Fibroblast of skin of abdomen (primary cell): Measurements from ENCODE around the gene C2CD4D.
"Not testable (repeated sequence)": the region's sequence is repeated elsewhere in the genome, so short reads cannot be mapped to it uniquely, and the experiment has no call there.

ENCODE experiments used
- DNase-seq: peaks from one replicate; pipeline ENCODE4 v3.0.0-alpha.2; 2013

Gene C2CD4D

DNA sequence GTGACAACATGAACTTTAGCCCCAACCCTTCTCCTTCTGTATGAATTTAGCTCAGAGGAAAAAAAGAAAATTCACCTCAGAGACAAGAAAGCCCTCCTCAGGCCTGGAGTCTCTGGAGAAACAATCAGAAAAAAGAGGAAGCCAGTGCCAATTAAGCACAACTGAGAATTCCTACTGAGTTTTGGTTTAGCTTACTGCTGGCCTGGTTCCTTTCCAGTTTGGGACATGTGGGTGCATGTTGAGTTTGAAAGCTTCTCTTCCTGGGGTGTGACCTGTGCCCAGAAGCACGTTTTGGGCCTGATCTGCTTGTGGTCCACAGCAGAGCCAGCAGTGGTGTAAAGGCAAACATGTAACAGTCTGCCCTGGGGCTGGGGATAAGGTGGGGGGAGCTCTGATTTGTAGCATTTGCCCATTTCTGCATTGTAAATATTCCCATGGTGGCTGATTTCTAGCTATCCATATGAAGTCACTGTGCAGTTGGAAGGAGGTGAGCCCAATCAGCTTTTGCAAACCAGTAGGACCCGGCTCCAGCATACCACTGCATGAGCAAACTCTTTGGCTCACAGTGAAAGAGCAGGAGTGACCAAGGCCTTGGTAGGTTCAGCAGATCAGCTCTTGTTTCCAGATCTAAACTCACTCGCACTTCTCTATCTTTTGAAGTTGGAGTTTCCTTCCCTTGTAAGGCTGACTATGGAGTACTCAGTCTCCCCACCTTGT is 18.6 kb upstream of the C2CD4D start:
- no peak for DNase-seq

GRCh38 chr1:151855933-151856332 is 16.3 kb upstream of the C2CD4D start:
- no peak for DNase-seq

GRCh38 chr1:151855516-151855915 is 15.9 kb upstream of the C2CD4D start:
- not testable (repeated sequence) for DNase-seq

- DNase-seq = no peak
Observed at GRCh38 chr1:151854658-151855057, 15.0 kb upstream of the C2CD4D start.

DNA sequence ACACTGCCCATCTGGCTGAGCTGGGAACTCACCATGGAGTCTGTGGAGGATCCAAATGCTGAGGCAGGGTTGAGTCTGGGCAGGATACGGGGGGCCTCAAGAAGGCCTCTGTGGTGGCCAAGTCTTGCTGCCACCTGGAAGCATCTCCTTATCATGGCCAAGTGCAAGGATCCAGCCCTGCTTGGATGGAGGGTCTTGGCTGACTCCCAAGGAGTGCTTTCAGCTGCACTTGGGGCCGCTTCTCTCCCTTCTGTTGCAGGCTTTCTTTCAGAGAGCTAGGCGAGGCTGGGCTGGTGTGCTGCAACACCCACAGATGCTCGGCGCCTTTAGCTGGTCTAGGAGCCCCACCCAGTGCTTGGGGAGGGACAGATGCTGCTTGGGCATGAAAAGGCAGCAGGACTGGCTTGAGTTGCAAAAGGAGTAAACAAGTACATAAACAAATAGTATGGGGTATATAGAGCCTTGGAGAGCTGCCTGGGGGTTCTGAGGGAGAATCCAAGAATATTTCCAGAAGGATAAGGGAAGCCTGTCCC is 13.9 kb upstream of the C2CD4D start, which contains the start of gene THEM5:
Gene THEM5, minus strand, starts transcription at position 302 of the 533 bp plus-strand sequence. Its CDS starts 147 bp downstream, at position 155.
- DNase-seq = no peak

DNA sequence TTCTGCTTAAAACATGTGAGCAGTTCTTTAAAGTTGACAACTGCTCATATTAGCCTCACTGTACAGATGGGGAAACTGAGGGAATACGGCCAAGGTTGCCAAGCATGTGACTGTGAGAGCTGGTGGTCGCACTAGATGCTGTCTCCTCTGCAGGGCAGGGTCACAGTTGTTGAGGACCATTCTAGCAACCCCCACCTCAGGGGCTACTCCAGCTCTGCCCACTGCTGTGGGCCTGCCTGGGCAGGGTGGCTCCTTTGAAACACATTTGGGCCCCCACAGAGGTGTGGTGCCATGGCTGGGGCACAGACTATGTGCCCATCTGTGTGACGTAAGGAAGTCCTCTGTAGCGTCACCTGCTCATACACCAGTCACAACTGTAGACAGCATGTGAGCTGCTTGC is 13.1 kb upstream of the C2CD4D start:
- no peak for DNase-seq

DNA sequence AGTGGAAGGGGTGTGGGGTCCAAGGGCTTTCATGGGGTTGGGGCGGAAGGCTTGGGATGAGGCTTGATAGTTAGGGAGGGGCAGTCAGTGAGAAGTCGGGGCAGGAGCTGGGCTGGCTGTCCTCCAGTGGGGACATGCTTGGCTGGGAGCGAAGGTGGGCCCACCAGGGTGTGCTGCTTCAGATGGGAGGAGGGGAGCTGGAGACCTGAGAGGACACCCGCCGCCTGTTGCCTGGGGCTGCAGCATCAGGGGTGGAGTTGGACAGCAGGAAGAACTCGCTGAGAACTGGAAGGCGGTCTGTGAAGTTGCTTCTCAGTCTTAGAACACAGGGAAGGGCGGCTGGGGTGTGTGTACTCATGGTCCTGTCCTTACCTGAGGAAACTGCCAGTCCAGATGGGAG is 12.3 kb upstream of the C2CD4D start:
- no peak for DNase-seq

DNA sequence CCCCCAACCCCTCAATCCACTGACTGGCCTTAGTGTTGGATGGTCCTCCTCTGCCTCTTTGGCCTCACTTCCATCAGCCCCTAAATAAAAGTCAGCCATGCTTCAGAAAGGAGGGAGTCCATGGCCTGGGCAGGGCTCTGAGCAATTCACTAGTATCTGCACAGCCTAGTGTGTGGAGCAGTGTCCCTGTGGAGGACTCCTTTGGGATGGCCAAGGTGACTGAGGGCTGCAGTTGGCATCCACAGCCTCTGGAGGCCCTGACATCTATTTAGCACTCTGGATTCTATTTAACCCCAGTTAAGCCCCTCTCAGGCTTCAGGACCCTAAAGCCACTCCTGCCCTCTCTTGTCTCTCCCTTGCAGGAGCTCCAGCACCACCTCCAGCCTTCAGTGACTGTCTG is 10.3 kb upstream of the C2CD4D start:
- DNase-seq = no peak

GRCh38 chr1:151849126-151849525 is 9.5 kb upstream of the C2CD4D start:
- DNase-seq = no peak

- DNase-seq = no peak
Observed at GRCh38 chr1:151847867-151848596, 8.4 kb upstream of the C2CD4D start.

GRCh38 chr1:151846686-151847237 is 7.1 kb upstream of the C2CD4D start:
- DNase-seq = no peak

- peak; percentile 26 for DNase-seq
Observed at GRCh38 chr1:151846062-151846568, 6.5 kb upstream of the C2CD4D start.

DNA sequence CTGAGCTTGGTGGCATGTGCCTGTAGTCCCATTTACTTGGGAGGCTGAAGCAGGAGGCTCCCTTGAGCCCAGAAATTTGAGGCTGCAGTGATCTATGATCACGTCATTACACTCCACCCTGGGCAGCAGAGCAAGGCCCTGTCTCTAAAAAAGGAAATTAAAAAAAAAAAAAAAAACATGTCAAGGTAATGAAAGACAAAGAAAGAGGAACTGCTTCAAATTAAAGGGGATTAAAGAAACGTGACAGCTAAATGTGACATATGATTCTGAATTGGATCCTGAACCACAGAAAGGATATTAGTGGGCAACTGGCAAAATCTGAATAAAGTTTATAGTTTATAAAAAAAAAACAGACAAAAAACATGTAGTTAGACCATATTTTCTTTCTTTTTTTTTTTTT is 3.8 kb upstream of the C2CD4D start:
- no peak for DNase-seq

GRCh38 chr1:151841141-151841540 is 1.5 kb upstream of the C2CD4D start:
- DNase-seq = peak; percentile 25

DNA sequence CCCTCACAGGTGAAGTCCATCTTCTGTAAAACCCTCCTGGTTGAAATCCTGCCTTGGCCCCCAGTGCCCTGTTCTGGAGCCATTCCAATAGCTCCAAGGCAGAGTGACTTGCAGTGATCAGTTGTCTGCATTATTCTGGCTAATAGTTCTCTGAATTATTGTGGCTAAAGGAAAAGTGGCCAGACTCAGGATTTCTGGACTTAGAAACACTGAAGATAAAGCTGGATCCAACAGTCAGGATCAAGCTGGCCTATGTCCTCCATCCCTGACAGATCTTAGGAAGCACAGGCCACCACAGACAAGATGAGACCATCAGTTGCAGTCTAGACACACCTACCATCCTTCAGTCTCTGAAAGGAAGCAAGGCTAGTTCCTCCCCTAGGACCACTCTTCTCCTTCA is 801 bp upstream of the C2CD4D start:
- no peak for DNase-seq

- DNase-seq = no peak
Observed at GRCh38 chr1:151839082-151839412, 573 bp downstream of the C2CD4D start.

GRCh38 chr1:151838222-151839081 is 1.2 kb downstream of the C2CD4D start:
- no peak for DNase-seq

- DNase-seq = no peak
Observed at GRCh38 chr1:151837884-151838221, 1.8 kb downstream of the C2CD4D start.

- no peak for DNase-seq
Observed at GRCh38 chr1:151837197-151837596, 2.4 kb downstream of the C2CD4D start.

DNA sequence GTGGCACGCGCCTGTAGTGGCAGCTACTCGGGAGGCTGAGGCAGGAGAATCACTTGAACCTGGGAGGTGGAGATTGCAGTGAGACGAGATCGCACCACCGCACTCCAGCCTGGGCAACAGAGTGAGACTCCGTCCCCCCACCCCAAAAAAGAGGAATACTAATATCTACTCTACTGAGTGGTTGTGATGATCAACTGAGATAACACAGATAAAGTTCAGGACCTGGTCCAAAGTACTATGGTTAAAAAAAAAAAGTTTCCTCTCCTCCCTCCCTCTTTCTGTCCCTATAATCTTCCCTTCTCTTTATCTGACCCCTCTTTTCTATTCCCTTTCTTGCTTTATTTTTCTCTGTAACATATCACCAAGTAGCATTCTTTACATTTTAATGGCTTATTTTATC is 4.0 kb downstream of the C2CD4D start:
- no peak for DNase-seq

DNA sequence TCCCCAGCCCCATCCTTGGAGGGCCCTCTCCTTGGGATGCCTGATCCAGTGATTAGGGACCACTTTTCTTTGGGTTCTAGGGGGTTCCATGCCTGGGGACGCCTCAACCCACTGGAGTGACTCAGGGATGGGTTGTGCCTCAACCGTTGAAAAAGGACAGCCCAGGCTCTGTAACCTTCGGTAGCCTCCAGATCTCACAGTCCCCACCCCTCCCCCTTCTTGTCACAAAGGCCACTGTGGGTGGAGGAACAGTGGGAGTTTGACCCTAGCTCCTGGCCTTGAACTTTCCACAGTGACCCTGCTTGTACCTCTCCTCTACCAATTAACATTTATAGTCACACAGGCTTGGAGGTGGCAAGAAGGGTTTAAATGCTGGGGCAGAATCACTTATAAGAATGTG is 5.4 kb downstream of the C2CD4D start:
- no peak for DNase-seq

GRCh38 chr1:151833172-151833900 is 6.3 kb downstream of the C2CD4D start:
- no peak for DNase-seq
